ENCODE results near the gene RNF220.

GRCh38 chr1:44700573-44700972, 295.5 kb downstream of the RNF220 start:
- TF ChIP-seq CTCF (IDR thresholded peaks at IDR 0.05): no peak
- TF ChIP-seq EP300 (IDR thresholded peaks at IDR 0.05): no peak
- TF ChIP-seq POLR2A (IDR thresholded peaks at IDR 0.05): no peak
- no peak for TF ChIP-seq POLR2AphosphoS5 (IDR thresholded peaks at IDR 0.05)
